NCI-H524 (cell line): ENCODE data around the gene CLDN2.
"Not testable (repeated sequence)": the region's sequence is repeated elsewhere in the genome, so short reads cannot be mapped to it uniquely, and the experiment has no call there.

Experiments
- DNase-seq, 2 experiments: peaks; one replicate each; lab custom pipeline; 2025; lab: John Stamatoyannopoulos, UW

The CLDN2 gene

GRCh38 chrX:106919932-106920452, at the start of gene CLDN2:
CLDN2 (plus strand) TSS chrX:106920402; CDS start chrX:106928229, 7,827 bp downstream.
- DNase-seq: no peak

DNA sequence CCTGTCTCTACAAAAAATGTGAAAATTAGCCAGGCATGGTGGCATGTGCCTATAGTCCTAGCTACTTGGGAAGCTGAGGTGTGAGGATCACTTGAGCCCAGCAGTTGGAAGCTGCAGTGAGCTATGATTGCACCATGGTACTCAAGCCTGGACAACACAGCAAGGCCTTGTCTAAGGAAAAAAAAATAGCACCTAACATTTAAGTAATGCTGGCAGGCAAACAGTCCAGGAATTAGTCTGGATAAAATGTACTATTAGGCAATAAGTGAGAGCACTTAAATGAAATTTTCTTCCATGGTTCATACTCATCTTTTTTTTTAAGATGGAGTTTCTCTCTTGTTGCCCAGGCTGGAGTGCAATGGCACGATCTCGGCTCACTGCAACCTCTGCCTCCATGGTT, 47.4 kb upstream of the CLDN2 start:
- DNase-seq: not testable (repeated sequence)

DNA sequence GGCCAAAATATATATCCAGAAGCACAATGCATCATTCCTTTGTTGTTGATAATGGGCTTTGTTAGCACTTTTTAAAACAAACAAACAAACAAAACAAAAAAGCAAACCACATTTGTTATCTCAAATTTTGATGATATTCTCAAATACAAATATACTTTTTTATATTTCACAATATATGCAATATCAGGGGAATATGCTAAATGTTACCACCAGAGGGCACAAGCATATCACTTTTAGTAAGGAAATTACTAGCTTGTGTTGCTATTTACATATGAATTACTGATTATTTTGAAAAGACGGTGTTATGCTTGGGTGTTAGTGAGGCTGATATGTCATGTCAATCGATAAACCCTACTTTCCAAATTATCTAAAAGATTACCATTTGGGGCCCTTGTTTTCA, 46.1 kb upstream of the CLDN2 start:
- peak in 1 of 2 experiments; percentile 40 for DNase-seq

DNA sequence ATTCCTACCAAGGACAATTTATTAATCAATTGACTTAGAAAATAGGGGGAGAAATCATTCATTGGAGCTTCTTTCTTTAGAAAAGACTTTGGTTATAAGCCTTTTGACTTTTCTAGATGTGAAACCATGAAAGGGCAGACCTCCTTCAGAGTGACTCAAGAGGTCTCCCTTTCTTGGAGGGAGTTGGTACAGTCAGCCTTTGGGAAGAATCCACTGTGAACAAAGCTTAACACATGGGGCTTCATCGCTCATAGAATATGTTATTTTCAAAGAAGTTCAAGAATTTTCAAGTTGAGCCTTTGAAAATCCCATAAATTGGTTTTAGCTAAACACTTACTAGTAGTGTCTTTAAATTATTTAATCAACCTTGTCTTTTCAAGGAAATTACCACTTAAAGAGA, 45.1 kb upstream of the CLDN2 start:
- no peak for DNase-seq

DNA sequence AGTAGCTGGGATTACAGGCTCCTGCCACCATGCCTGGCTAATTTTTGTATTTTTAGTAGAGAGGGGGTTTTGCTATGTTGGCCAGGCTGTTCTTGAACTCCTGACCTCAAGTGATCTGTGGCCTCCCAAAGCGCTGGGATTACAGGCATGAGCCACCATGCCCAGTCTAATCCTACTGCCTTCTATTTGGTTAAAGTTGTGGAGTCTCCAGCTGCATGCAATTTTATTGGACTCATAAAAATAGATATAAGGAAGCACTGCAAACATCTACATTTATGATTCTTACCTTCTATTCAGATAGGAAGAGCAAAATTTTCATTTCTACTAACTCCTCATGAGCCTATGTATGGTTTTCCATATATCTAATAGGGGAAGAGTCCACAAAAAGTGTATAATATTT, 30.7 kb upstream of the CLDN2 start:
- DNase-seq: no peak

- peak; percentile 28 to 69 for DNase-seq
These were observed 28.3 kb upstream of the CLDN2 start for GRCh38 chrX:106891762-106892460.

- DNase-seq: peak; percentile 43 to 85
These were observed 25.8 kb upstream of the CLDN2 start for GRCh38 chrX:106894392-106894909.

DNA sequence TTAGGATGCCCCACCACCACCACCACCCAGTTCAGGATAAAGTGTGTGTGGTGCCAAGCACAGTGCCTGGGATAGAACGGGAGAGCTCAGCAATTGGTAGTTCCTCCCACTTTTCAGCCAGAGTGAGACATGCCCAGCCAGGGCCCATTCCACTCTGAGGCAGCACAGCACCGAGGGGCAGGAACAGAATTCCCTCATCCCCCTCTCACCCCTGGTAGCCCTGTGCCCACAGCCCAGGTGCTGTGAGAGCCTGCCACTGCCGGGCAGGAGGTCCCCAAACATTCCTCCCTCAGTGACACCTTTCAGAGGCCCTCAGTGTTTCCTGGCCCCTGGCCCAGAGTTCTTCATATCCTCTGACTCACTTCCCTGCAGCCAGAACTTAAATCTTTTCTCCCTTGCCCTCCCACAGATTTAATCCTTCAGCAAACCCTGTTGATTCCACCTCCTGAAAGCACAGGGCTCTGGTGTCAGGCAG, 25.2 kb upstream of the CLDN2 start:
- DNase-seq: peak in 1 of 2 experiments; percentile 4

GRCh38 chrX:106897259-106897658, 22.9 kb upstream of the CLDN2 start:
- peak; percentile 29 to 65 for DNase-seq

DNA sequence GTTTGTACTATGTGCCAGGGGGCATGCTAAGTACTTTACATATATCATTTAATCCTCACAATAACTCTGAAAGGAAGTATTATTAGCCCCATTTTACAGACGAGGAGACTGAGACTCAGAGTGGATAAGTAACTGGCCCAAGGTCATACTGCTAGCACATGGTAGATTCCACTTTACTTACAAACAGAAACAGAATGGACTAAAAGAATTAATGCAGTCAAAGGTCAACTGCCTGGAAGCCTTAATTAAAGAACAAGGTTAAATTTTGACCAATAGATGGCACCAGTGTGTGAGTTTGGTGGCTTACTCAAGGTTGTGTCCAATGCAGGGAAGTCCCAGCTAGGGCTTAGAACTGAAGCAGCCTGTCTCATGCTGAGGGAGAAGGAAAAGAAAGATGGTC, 21.7 kb upstream of the CLDN2 start:
- DNase-seq: peak; percentile 27 to 73

DNA sequence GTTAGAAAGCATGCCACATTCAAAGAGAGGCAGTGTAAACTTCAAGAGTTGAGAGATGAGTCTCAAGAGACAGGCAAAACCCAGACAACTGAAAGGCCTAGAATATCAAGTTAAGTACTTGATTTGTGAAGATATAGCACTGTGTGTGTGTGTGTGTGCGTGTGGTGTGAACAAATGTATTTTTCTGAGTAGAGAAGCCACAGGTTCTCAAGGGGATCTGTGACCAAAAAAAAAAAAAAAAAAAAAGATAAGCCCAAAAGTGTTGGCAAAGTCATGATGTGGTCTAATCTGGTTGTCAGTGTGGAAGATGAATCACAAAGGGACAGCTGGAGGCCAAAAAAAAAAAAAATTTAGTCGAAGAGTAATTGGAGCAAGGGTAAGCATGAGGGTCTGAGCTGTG, 20.9 kb upstream of the CLDN2 start:
- no peak for DNase-seq

DNA sequence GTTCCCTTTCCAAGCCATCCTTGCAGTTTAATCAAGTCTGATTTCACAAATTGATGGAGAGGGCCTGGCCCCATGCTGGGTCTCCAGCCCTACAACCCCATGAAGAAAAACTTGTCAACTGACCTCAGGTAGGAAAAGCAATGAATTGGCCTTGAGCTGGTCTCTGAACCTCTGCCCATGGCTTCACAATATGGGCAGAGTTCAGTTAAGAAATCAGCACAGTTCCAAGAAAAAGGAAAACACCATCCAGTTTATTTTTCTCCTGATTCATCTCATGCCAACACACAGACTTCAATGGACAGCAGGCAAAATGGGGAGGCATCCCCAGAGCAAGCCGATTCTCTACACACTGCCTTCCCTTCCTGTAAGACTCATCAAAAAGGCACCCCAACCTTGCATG, 20.4 kb upstream of the CLDN2 start:
- DNase-seq: no peak

DNA sequence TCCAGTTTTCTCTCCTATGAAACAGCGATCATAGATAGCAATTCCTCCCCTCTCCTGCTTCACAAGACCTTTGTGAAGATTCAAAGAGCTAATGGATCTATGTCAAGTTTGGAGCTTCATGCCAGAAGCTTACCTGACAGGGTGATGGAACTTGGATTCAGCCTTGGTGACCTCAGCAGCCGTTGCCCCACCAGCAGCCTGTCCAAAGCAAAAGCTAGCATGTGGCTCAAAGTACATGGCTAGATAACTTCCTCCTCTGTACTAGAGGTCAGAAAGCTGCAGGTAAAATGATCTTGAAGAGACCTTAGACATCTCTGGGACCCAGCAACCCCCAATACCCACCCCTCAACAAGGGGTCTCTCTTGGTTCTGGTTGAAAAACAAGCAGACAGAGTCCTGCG, 18.9 kb upstream of the CLDN2 start:
- DNase-seq: no peak

DNA sequence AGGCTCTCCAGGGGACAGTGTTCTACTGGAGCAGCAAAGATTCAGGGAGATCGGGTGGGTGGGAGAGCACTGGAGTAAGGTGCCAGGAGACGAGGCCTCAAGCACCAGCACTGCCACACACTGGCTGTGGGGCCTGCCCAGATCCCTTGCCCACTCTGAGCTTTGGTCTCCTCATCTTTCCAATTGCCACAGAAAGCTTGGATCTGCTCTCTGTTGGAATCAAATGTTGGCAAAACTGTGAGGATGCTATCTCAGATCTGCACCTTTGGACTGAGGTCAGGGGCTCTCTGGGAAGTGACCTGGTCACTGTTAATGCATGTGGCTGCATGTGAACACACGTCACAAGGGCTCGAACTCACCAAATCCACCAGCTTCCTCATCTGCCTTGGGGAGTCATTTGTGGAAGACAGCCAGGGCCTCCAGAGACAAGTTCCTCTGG, 18.4 kb upstream of the CLDN2 start:
- DNase-seq: no peak

DNA sequence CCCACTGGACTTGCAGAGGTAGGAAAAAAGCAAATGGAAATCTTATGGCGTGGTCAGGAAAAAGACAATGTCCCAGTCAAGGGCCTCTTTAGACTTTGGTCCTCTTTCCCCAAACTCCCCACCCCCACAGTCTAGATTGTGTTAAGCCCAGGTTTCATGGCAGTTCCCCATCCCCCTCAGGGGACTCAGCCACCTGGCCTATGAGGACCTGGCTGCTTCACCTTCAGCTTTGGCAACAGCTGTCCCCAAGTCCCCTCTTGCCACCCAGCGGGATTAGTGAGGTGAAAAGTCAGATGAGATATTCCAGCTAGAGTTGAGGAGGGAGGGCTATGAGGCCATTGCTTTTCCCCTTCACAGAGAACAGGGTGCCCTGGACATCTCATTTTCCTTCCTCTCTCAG, 17.5 kb upstream of the CLDN2 start:
- peak; percentile 9 to 46 for DNase-seq

GRCh38 chrX:106903291-106903824, 16.8 kb upstream of the CLDN2 start, which contains the start of gene RIPPLY1:
RIPPLY1 (minus strand) TSS chrX:106903341; CDS start chrX:106903287, 54 bp downstream.
- DNase-seq: peak; percentile 3 to 76

DNA sequence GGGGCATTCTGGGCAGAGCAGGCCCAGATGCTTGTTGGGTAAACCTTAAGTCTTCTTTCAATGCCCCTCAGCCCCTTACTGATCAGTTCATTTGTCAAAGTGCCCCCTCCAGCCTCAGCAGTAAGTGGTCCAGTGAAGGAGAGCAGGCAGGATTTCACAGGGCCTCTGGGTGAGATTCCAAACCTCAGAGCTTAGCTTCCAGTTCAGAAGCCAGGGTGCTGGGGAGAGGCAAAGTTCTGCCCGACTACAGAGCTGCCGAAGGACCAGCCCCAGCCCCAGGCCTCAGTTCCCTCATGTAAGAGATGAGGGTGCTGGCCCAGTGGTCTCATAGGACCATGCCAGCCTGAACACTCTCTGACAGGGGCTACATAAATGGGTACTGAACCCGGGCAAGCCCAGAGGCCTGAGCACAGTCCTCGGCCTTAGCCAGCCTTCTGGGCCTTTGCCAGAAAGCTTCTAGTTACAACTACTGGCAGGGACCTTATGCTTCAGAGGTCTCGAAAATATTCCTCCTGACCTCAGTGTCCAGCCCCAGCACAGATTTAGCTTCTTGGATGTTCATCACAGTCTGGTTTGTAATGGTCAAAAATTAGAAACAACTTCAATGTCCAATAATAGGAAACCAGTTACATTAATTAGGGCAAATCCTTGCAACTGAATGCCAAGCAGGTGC, 16.2 kb upstream of the CLDN2 start:
- peak in 1 of 2 experiments; percentile 3 for DNase-seq

DNA sequence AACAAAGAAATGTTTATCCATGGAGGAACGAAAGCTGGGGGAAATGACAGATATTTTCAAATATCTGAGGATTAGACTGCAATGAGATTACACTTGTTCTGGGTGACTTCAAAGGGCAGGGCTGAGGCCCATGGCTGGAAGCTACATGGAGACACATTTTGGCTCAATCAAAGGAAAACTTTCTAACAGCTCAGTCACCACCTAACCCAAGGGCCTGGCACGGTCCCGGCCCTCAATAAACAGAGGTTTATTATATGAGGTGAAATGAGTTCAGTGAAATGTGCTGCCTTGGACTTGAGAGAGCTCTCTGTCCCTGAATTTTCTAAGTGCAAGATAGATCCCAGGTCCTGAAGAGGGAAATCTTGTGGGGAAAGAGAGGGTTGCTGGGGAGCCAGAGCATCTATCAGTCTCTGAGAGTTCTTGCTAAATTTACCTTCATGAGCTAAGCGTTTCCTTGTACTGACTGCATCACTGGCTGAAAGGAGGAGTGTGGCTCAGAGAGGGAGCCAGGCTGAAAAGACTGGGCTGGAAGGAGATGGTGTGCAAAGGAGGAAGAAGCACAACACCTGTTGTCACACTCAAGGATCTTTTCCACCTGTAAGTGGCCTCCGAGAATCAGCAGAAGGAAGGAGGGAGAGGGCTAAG, 15.0 kb upstream of the CLDN2 start:
- DNase-seq: no peak

DNA sequence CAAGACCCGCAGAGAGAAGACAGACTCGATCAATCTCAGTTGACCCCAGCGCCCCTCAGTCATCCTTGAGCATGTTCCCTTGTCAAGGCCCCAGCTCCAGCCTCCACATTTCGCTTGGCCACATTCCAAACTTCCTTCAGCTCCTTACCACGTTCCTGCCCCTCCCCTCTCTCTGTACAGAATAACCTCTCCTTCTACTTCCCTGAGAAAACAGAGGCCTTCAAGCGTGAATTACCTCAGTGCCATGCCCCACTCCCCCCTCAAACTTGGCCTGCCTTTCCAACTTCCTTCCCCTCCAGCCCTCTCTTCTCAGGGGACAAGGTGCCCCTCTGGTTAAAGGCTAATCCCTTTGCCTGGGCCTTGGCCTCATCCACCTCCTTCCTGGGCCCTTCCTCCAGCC, 13.8 kb upstream of the CLDN2 start:
- no peak for DNase-seq

DNA sequence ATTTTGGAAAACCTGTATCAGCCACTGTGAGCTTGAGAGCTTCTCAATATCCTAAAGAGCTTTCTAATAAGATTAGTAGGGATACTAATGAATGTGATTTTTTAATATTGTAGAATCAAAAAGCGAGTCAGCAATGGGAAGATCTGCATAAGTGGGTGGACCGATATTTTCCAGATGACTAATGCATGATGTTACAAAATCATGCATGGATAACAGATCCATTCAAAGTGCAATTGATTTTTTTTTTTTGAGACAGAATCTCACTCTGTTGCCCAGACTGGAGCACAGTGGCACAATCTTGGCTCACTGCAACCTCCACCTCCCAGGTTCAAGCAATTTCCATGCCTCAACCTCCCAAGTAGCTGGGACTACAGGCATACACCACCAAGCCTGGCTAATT, 7.3 kb upstream of the CLDN2 start:
- no peak for DNase-seq

GRCh38 chrX:106917830-106918500, 2.2 kb upstream of the CLDN2 start:
- DNase-seq: no peak

DNA sequence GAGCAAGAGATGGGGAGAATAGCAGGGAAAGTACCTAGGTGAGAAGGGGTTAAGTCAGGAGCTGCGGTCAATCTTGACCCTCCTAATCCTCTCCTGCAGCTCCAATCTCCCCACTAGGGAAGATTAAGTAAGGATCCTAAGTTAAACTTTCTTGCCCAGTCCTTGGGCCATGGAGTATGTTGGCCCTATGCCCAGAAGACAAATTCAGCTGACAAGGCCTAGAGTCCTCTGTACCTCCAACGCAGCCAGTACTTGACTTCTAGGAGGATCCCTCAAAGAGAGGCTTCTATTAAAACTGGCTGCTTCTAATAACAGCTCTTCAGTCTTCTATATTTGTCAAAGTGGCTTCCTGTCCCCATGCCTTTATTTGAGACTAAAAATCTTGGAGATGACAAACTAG, 1.4 kb downstream of the CLDN2 start:
- no peak for DNase-seq
